ENCODE measurements around the gene HMOX2. TPM values are rescaled to one million over a fixed set of nuclear protein-coding genes. Genes with fewer than 3 reads are reported as not detected.

HMOX2 gene
- total RNA-seq, 1 experiment from 2014 or later, result 55.1 TPM

DNA sequence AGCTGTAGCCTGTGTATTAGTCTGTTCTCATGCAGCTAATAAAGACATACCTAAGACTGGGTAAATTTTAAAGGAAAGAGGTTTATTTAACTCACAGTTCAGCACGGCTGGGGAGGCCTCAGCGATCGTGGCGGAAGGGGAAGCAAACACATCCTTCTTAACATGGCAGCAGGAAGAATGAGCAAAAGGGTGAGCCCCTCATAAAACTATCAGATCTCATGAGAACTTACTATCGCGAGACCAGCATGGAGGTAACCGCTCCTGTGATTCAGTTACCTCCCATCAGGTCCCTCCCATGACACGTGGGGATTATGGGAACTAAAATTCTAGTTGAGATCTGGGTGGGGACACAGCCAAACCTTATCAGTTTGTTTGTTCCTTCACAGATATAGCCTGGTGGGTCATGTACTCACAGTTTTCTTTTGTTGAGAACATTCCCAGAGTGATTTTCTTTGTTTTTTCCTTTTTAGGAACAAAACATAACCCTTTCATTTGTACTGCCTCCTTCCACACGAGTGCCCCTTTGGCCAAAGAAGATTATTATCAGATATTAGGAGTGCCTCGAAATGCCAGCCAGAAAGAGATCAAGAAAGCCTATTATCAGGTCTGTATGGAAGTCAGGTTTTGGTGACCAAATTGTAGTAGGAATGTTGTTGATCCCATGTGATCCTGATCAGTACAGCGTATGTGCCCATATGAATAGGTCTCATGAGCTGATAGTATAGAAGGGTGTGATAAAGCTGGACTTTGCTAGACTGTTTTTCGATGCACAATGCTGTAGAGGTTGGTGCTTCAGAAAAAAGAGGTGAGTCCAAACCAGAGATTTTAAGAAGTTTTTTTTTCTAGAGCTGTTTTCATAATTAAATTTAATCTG, 42.0 kb upstream of the HMOX2 start:
- no peaks in the 10 kb centered on the region for H3K27me3 ChIP-seq (ENCODE audit: insufficient read depth, low read length)
- no peak overlapping the region for H3K27ac ChIP-seq (ENCODE audit: low read depth, low read length)
- ChIA-PET CTCF (no interaction called here), POLR2A (no interaction called here), RAD21 (ENCODE audit: low non-redundant PET in 1 of 2, low total read pairs in 2 of 2, uncharacterized antibody in 2 of 2, unreplicated experiment in 2 of 2) (no interaction called here)
- TF ChIP-seq CEBPB (IDR thresholded peaks at IDR 0.05; ENCODE audit: low read depth) (no peak), CBX3 (IDR thresholded peaks at IDR 0.05; ENCODE audit: low read depth) (no peak), FOSL1 (IDR thresholded peaks at IDR 0.05; ENCODE audit: low read depth) (no peak), SIN3A (IDR thresholded peaks at IDR 0.05; ENCODE audit: low read depth) (no peak), EZH2 (IDR thresholded peaks at IDR 0.05) (no peak), MAX (IDR thresholded peaks at IDR 0.05) (no peak), TCF7L2 (IDR thresholded peaks at IDR 0.05; ENCODE audit: borderline replicate concordance, extremely low read depth, insufficient read depth, insufficient read length) (no peak), POLR2AphosphoS5 (IDR thresholded peaks at IDR 0.05; ENCODE audit: low read depth, low read length) (no peak), ELF1 (IDR thresholded peaks at IDR 0.05; ENCODE audit: borderline replicate concordance, low read depth) (no peak), POLR2A (IDR thresholded peaks at IDR 0.05; ENCODE audit: borderline replicate concordance, extremely low read depth, insufficient read depth, insufficient read length) (no peak), ZFX (IDR thresholded peaks at IDR 0.05) (no peak), SRF (IDR thresholded peaks at IDR 0.05; ENCODE audit: low read depth) (no peak), JUND (IDR thresholded peaks at IDR 0.05) (no peak), EZH2phosphoT487 (IDR thresholded peaks at IDR 0.05; ENCODE audit: borderline replicate concordance) (no peak), YY1 (IDR thresholded peaks at IDR 0.05; ENCODE audit: extremely low read depth, insufficient replicate concordance, low read depth, low read length) (no peak), ZBTB33 (IDR thresholded peaks at IDR 0.05; ENCODE audit: extremely low read depth, insufficient replicate concordance, low read length) (no peak), ZNF274 (IDR thresholded peaks at IDR 0.05; ENCODE audit: low read depth, low read length) (no peak)
- TF ChIP-seq, protein P1, sequence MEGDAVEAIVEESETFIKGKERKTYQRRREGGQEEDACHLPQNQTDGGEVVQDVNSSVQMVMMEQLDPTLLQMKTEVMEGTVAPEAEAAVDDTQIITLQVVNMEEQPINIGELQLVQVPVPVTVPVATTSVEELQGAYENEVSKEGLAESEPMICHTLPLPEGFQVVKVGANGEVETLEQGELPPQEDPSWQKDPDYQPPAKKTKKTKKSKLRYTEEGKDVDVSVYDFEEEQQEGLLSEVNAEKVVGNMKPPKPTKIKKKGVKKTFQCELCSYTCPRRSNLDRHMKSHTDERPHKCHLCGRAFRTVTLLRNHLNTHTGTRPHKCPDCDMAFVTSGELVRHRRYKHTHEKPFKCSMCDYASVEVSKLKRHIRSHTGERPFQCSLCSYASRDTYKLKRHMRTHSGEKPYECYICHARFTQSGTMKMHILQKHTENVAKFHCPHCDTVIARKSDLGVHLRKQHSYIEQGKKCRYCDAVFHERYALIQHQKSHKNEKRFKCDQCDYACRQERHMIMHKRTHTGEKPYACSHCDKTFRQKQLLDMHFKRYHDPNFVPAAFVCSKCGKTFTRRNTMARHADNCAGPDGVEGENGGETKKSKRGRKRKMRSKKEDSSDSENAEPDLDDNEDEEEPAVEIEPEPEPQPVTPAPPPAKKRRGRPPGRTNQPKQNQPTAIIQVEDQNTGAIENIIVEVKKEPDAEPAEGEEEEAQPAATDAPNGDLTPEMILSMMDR (IDR thresholded peaks at IDR 0.05 in 2 of 3, conservative IDR thresholded peaks at IDR 0.05 in 1 of 3; ENCODE audit: borderline replicate concordance in 1 of 3, insufficient read depth in 1 of 3, low read depth in 2 of 3, low read length in 2 of 3), result no peak
- TF ChIP-seq, protein P2, sequence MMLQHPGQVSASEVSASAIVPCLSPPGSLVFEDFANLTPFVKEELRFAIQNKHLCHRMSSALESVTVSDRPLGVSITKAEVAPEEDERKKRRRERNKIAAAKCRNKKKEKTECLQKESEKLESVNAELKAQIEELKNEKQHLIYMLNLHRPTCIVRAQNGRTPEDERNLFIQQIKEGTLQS (IDR thresholded peaks at IDR 0.05), result no peak
- H3K36me3 ChIP-seq (ENCODE audit: control insufficient read depth in 1 of 2, insufficient read depth in 2 of 2, low read length in 2 of 2), result peaks cover 16 to 52% of the 10 kb centered on the region in 2 experiments
- peaks cover 70% of the 10 kb centered on the region for H3K79me2 ChIP-seq (ENCODE audit: insufficient read depth, low read length)
- no peak overlapping the region for H3K4me2 ChIP-seq (ENCODE audit: low read length)
- no peak overlapping the region for H3K9ac ChIP-seq (ENCODE audit: low read length)
- no peak for ATAC-seq
- no peaks in the 10 kb centered on the region for H3K9me3 ChIP-seq (ENCODE audit: control insufficient read depth in 1 of 2, insufficient read depth in 1 of 2, low read depth in 1 of 2, low read length in 2 of 2)
- H3K4me3 ChIP-seq (replicated peaks in 1 of 2; ENCODE audit: low read depth in 1 of 2, low read length in 2 of 2), result no peak overlapping the region
- H2AFZ ChIP-seq (ENCODE audit: low read depth, low read length, poor library complexity, severe bottlenecking), result no peak overlapping the region
- DNase-seq (ENCODE audit: low read depth, low spot score), result no peak
- H4K20me1 ChIP-seq (ENCODE audit: insufficient read depth), result no peaks in the 10 kb centered on the region
- no TSS peak for BruUV-seq (replicated peaks)
- intact Hi-C loops (cut with micrococcal nuclease), result no loop called here
- H3K4me1 ChIP-seq (ENCODE audit: control insufficient read depth in 1 of 2, insufficient read depth in 2 of 2, low read length in 2 of 2), result no peaks in the 10 kb centered on the region
- no peaks in the 10 kb centered on the region for H3K9me2 ChIP-seq (ENCODE audit: insufficient read depth)

Measured in HCT116 (cell line).